CD4-positive, alpha-beta T cell treated with Interleukin-12 subunit alpha and Interleukin-12 subunit beta, for 1 hour (primary cell): ENCODE data around the gene TBXA2R.

Experiments
- DNase-seq: peaks from one replicate; pipeline ENCODE4 v3.0.0-alpha.2; 2020

Gene TBXA2R

GRCh38 chr19:3618811-3619630 lies 12.3 kb upstream of the TBXA2R start:
- no peak for DNase-seq

GRCh38 chr19:3618144-3618810 lies 11.6 kb upstream of the TBXA2R start:
- DNase-seq, result peak; percentile 42

- no peak for DNase-seq
These were observed 10.8 kb upstream of the TBXA2R start for GRCh38 chr19:3617463-3617862.

GRCh38 chr19:3615524-3616135 lies 9.0 kb upstream of the TBXA2R start:
- DNase-seq, result no peak

- no peak for DNase-seq
These were observed 8.3 kb upstream of the TBXA2R start for GRCh38 chr19:3614858-3615505.

- DNase-seq, result no peak
These were observed 7.4 kb upstream of the TBXA2R start for GRCh38 chr19:3613818-3614661.

- no peak for DNase-seq
These were observed 6.4 kb upstream of the TBXA2R start for GRCh38 chr19:3612901-3613741.

- no peak for DNase-seq
These were observed 5.7 kb upstream of the TBXA2R start for GRCh38 chr19:3612330-3612729.

GRCh38 chr19:3611841-3612240 lies 5.2 kb upstream of the TBXA2R start:
- no peak for DNase-seq

- no peak for DNase-seq
These were observed 4.4 kb upstream of the TBXA2R start for GRCh38 chr19:3610745-3611717.

GRCh38 chr19:3609779-3610719 lies 3.4 kb upstream of the TBXA2R start:
- no peak for DNase-seq

GRCh38 chr19:3608750-3609322 lies 2.2 kb upstream of the TBXA2R start:
- DNase-seq, result no peak

GRCh38 chr19:3608079-3608641 lies 1.5 kb upstream of the TBXA2R start:
- no peak for DNase-seq

GRCh38 chr19:3607303-3608078 lies 816 bp upstream of the TBXA2R start:
- DNase-seq, result no peak

GRCh38 chr19:3606174-3606689 lies 443 bp downstream of the TBXA2R start:
- peak; percentile 33 for DNase-seq

GRCh38 chr19:3605770-3606169 lies 905 bp downstream of the TBXA2R start:
- no peak for DNase-seq

- no peak for DNase-seq
These were observed 1.3 kb downstream of the TBXA2R start for GRCh38 chr19:3605361-3605760.
